K562 (cell line): ENCODE results near the gene MLST8. TPM values are rescaled to one million over a fixed set of nuclear protein-coding genes. Genes with fewer than 3 reads are reported as not detected.

Experiments
- ATAC-seq: fragments of 200-7000 bp; cut with Tn5 transposase; 3 replicates; pipeline ENCODE4 v1.9.1; 2020; ENCODE audit warnings: moderate library complexity
- BruUV-seq: library from RNA; stranded (reverse); fragments of 400-500 nt; replicated peaks from 2 replicates; lab custom pipeline; 2021; lab: Mats Ljungman, UMichigan
- CTCF ChIA-PET: fragments of 300-600 bp; formaldehyde crosslinking; extraction: SDS; loops from one replicate; lab custom pipeline; 2021; ENCODE audit warnings: low intra/inter-chr PET ratio; lab: Yijun Ruan, JAX
- POLR2A ChIA-PET: fragments of 300-600, 350-650 bp; sonication (Branson Sonifier 250); formaldehyde crosslinking; extraction: SDS; loops from one replicate; lab custom pipeline; 2021; ENCODE audit warnings: antibody characterized with exemption, inconsistent platforms; lab: Yijun Ruan, JAX
- DNase-seq, 4 experiments: peaks; one replicate each; pipeline versions ENCODE4 v3.0.0 to v3.0.0-alpha.2; 2011 to 2018; ENCODE audit warnings: low spot score in 3 of 4, mixed read lengths in 3 of 4; ENCODE audit errors: extremely low read depth in 1 of 4
- FAIRE-seq: peaks from 2 replicates; lab custom pipeline; 2011; peaks lifted over from hg19 to GRCh38; lab: Jason Lieb, UNC
- H2AFZ ChIP-seq: 2 replicates; pipeline ENCODE4 v1.6.0; 2011; ENCODE audit warnings: low read depth, low read length, control low read depth, inconsistent platforms
- H3K27ac ChIP-seq: fragments of 200-600 bp; 3 replicates; pipeline ENCODE4 v1.8.0; 2011; ENCODE audit warnings: low read depth, mild to moderate bottlenecking, control low read depth, inconsistent platforms, low read length, moderate library complexity, mixed read lengths; ENCODE audit errors: extremely low read depth
- H3K27me3 ChIP-seq, 2 experiments: fragments of 300-600 bp in 1 of 2; 2 replicates in 1 of 2; 3 replicates in 1 of 2; pipeline versions ENCODE4 v1.6.0 to v1.8.0; 2011; ENCODE audit warnings: inconsistent platforms in 2 of 2, low read length in 2 of 2, mild to moderate bottlenecking in 1 of 2, mixed read lengths in 1 of 2, moderate library complexity in 1 of 2; ENCODE audit not compliant: control insufficient read depth in 2 of 2, insufficient read depth in 2 of 2
- H3K36me3 ChIP-seq: fragments of 300-600 bp; 3 replicates; pipeline ENCODE4 v1.8.0; 2011; ENCODE audit warnings: mild to moderate bottlenecking, low read length, inconsistent platforms; ENCODE audit not compliant: control insufficient read depth, insufficient read depth
- H3K4me1 ChIP-seq, 2 experiments: fragments of 200-600 bp in 1 of 2; replicated peaks in 1 of 2; 2 replicates in 1 of 2; 3 replicates in 1 of 2; pipeline versions ENCODE4 v1.5.1 to v1.8.0; 2011; ENCODE audit warnings: inconsistent platforms in 2 of 2, low read length in 2 of 2, mild to moderate bottlenecking in 1 of 2, mixed read lengths in 1 of 2, moderate library complexity in 1 of 2; ENCODE audit not compliant: control insufficient read depth in 2 of 2, insufficient read depth in 2 of 2
- H3K4me2 ChIP-seq: 2 replicates; pipeline ENCODE4 v1.6.1; 2011; ENCODE audit warnings: low read length, control low read depth, inconsistent platforms, mixed read lengths; ENCODE audit not compliant: insufficient read depth
- H3K4me3 ChIP-seq: fragments of 200-600 bp; sonication (generic), shearing (Covaris generic); 2 replicates; pipeline ENCODE4 v1.5.1; 2016; ENCODE audit warnings: control low read depth, inconsistent platforms
- H3K79me2 ChIP-seq: fragments of 200-600 bp; 3 replicates; pipeline ENCODE4 v1.8.0; 2011; ENCODE audit warnings: low read length, inconsistent platforms; ENCODE audit not compliant: control insufficient read depth, insufficient read depth
- H3K9ac ChIP-seq, 2 experiments: 2 replicates each; pipeline versions ENCODE4 v1.6.0 to v1.6.1; 2011; ENCODE audit warnings: low read depth in 2 of 2, low read length in 2 of 2, control low read depth in 1 of 2, inconsistent platforms in 1 of 2, mild to moderate bottlenecking in 1 of 2, mixed read lengths in 1 of 2; ENCODE audit not compliant: insufficient read depth in 1 of 2
- H3K9me1 ChIP-seq: one replicate; pipeline ENCODE4 v1.6.0; 2011; ENCODE audit warnings: inconsistent platforms, mild to moderate bottlenecking, low read length, moderate library complexity; ENCODE audit not compliant: control insufficient read depth, insufficient read depth
- H3K9me3 ChIP-seq: replicated peaks from 2 replicates; pipeline ENCODE4 v1.5.1; 2011; ENCODE audit warnings: low read depth, low read length, inconsistent platforms; ENCODE audit not compliant: control insufficient read depth, insufficient read depth
- H4K20me1 ChIP-seq: replicated peaks from 2 replicates; pipeline ENCODE4 v1.6.1; 2011; ENCODE audit warnings: low read length, inconsistent platforms, mixed read lengths; ENCODE audit not compliant: control insufficient read depth, insufficient read depth
- DNMT1 ChIP-seq: fragments of 450-650 bp; IDR thresholded peaks from 2 replicates; pipeline ENCODE4 v1.6.1; 2016; ENCODE audit warnings: antibody characterized with exemption, mild to moderate bottlenecking
- E2F8 ChIP-seq: fragments of 450-650 bp; IDR thresholded peaks from 2 replicates; pipeline ENCODE4 v1.7.1; 2018; ENCODE audit warnings: mild to moderate bottlenecking, low read depth; ENCODE audit not compliant: partially characterized antibody
- FOXA1 ChIP-seq: fragments of 450-650 bp; IDR thresholded peaks from 2 replicates; pipeline ENCODE4 v1.6.1; 2016; ENCODE audit warnings: mild to moderate bottlenecking, borderline replicate concordance
- NFRKB ChIP-seq: fragments of 450-650 bp; IDR thresholded peaks from 2 replicates; pipeline ENCODE4 v1.6.1; 2016; ENCODE audit warnings: low read depth
- NR0B1 ChIP-seq: fragments of 450-650 bp; IDR thresholded peaks from one replicate; pipeline ENCODE4 v1.6.1; 2018; ENCODE audit warnings: mild to moderate bottlenecking, moderate library complexity; ENCODE audit not compliant: partially characterized antibody
- PHF20 ChIP-seq: fragments of 450-650 bp; IDR thresholded peaks from 2 replicates; pipeline ENCODE4 v1.6.1; 2018; ENCODE audit not compliant: partially characterized antibody
- ZBTB17 ChIP-seq: fragments of 450-650 bp; formaldehyde crosslinking; IDR thresholded peaks from 2 replicates; pipeline ENCODE4 v1.4.0; 2020; ENCODE audit warnings: mild to moderate bottlenecking
- ZFX ChIP-seq: sonication (generic); formaldehyde crosslinking; IDR thresholded peaks from 2 replicates; pipeline ENCODE4 v1.8.0; 2022; ENCODE audit warnings: mild to moderate bottlenecking, missing genetic modification reagents, moderate library complexity
- ZKSCAN3 ChIP-seq: fragments of 250-450 bp; sonication (Bioruptor Pico); IDR thresholded peaks from 2 replicates; pipeline ENCODE4 v1.4.0; 2020
- ZNF668 ChIP-seq: fragments of 250-450 bp; sonication (Bioruptor Pico); IDR thresholded peaks from 2 replicates; pipeline ENCODE4 v1.8.0; 2022; ENCODE audit warnings: mild to moderate bottlenecking, inconsistent platforms
- WGBS: fragments of 100-300 bp; shearing (Covaris generic); methylation state at CpG from one replicate; pipeline ENCODE4 v1.1.6; 2016; ENCODE audit warnings: low coverage, mixed read lengths; ENCODE audit not compliant: insufficient coverage; ENCODE audit errors: missing lambda C conversion rate; 5-methylcytosine and 5-hydroxymethylcytosine counted together
- in situ Hi-C: fragments of 300-500 bp; cut with MboI; formaldehyde crosslinking; loops from 4 replicates; pipeline ENCODE4 v1.15.0; 2018; ENCODE audit warnings: inconsistent platforms, mixed read lengths
- intact Hi-C: fragments of 100-400 bp; cut with micrococcal nuclease; formaldehyde crosslinking; loops from 2 replicates; pipeline ENCODE4 v1.14.2; 2022
- polyA plus RNA-seq, 8 experiments: library from polyadenylated mRNA; depleted of rRNA in 4 of 8; stranded (reverse) in 5 of 8; unstranded in 3 of 8; fragments of >200 nt; fragmentation: Nextera tagmentation in 2 of 8; fragmentation: Illumina TruSeq in 1 of 8; extraction: Ambion mirVana in 2 of 8; extraction: Trizol in 1 of 8; gene quantifications; 2 replicates each; pipeline versions ENCODE4 v1.2.1 to v1.2.3, GENCODE V29; 2011 to 2014; ENCODE audit warnings: inconsistent platforms in 1 of 8, missing spikeins in 1 of 8
- total RNA-seq, 7 experiments: library from RNA; depleted of rRNA in 6 of 7; stranded (reverse); fragments of >200 nt in 6 of 7; fragmentation: Illumina TruSeq in 2 of 7; extraction: Trizol in 2 of 7; gene quantifications; 2 replicates each; pipeline versions ENCODE4 v1.2.1 to v1.2.3, GENCODE V29; 2011 to 2021; ENCODE audit warnings: low replicate concordance in 1 of 7
- TF ChIP-seq, protein P1 (sequence below): fragments of 250-450 bp; sonication (Bioruptor Pico); IDR thresholded peaks from 2 replicates; pipeline ENCODE4 v1.8.0; 2022; ENCODE audit warnings: moderate library complexity, mild to moderate bottlenecking, inconsistent platforms

Gene MLST8
- total and polyA plus RNA-seq, 9 of the 15 experiments (the other 6 are each of a cell fraction or from before 2014, with no cell fraction given) = 1.5 to 116 (median 43.3) TPM

DNA sequence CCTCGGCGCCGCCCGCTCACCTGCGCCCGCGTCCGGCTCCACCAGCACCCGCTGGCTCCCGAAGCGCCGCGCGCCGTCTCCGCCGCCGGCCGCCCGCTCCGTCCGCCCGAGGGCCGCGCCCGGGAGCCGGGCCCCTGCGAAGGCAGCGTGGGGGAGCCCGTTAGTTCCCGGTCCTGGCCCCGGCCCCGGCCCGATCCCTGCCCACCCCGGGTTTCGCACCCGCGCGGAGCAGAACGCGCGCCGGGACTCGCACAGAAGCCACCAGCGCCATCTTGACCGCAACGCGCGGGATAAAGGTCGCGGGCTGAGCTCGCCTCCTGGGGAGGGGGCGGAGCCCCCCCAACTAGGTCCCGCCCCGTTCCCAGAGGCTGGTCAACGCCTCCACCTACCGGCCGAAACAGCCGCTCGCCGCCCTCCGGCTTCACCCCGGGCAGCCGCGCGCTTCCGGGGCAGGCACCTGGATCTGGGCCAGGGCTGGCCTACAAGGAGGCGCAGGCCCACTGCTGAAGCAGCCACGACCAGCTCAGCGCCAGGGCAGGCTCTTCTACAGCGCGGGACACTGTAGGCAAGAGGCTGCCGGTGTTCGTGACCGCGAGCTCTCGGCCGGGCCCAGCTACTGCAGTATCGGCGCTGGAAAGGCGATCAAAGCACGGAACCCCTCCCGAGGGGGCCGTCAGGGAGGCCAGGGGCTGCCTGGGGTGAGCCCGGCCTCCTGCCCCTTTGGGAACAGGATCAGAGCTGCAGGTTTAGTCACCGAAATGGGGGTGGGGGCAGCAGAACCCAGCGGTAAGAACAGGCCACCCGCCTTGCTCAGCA is 46.2 kb downstream of the MLST8 start, which contains the start of gene ECI1:
ECI1 (minus strand) TSS at position 292 of the 816 bp plus-strand sequence; CDS start at position 271, 21 bp downstream.
- Histone ChIP-seq H3K4me1 (peaks cover 8 to 26% of the 10 kb centered on the region in 2 experiments), H3K9me3 (no peaks in the 10 kb centered on the region), H3K27me3 (no peaks in the 10 kb centered on the region), H3K79me2 (peaks cover 49% of the 10 kb centered on the region), H3K4me2 (peak within 1 kb of the TSS; percentile 83), H3K4me3 (peak within 1 kb of the TSS; percentile 94), H4K20me1 (0 out of 2 replicates have a peak, but pooled peaks cover 3% of the 10 kb centered on the region), H2AFZ (peak within 1 kb of the TSS; percentile 70), H3K27ac (peak within 1 kb of the TSS; percentile 97), H3K9me1 (no peaks in the 10 kb centered on the region), H3K9ac (peak within 1 kb of the TSS; percentile 92 to 99), H3K36me3 (peaks cover 72% of the 10 kb centered on the region; the same call in 2 of the 3 replicates)
- under 1% methylated on average over 57 of the region's 88 CpGs for WGBS
- ATAC-seq = peak; percentile 93
- POLR2A ChIA-PET = interaction anchor here (0.6 to 3.7 kb wide), 23 partner anchors 11 to 474 kb away, joined by 3 to 40 read pairs (median 4); partner anchors contain the start of genes PGP, RNPS1 and TRAF7
- in situ Hi-C loops = no loop called here
- no TSS peak for BruUV-seq
- CTCF ChIA-PET = interaction anchor here (2.4 kb wide), 1 partner anchor 57 kb away, joined by 18 read pairs; no protein-coding TSS in a partner anchor
- FAIRE-seq = peak; percentile 94
- intact Hi-C loops = loop anchor here (1.0 to 5.0 kb wide), 4 partner anchors 17 to 97 kb away; partner anchors contain the start of genes CASKIN1, E4F1, RNPS1 and TRAF7
- peak; percentile 97 to 99 (median 97) for DNase-seq
- no peak for TF ChIP-seq DNMT1
- peak; percentile 56 for TF ChIP-seq E2F8
- peak; percentile 77; the same call in 1 of the 2 replicates for TF ChIP-seq NFRKB
- no peak for TF ChIP-seq ZNF668 (CRISPR knock-in tag)
- TF ChIP-seq PHF20 = peak; percentile 55
- TF ChIP-seq FOXA1 = no peak
- TF ChIP-seq, protein P1, sequence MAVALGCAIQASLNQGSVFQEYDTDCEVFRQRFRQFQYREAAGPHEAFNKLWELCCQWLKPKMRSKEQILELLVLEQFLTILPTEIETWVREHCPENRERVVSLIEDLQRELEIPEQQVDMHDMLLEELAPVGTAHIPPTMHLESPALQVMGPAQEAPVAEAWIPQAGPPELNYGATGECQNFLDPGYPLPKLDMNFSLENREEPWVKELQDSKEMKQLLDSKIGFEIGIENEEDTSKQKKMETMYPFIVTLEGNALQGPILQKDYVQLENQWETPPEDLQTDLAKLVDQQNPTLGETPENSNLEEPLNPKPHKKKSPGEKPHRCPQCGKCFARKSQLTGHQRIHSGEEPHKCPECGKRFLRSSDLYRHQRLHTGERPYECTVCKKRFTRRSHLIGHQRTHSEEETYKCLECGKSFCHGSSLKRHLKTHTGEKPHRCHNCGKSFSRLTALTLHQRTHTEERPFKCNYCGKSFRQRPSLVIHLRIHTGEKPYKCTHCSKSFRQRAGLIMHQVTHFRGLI (CRISPR knock-in tag) = no peak
- TF ChIP-seq ZBTB17 (CRISPR knock-in tag) = peak; percentile 25; the same call in 1 of the 2 replicates
- TF ChIP-seq ZKSCAN3 (CRISPR knock-in tag) = no peak
- no peak for TF ChIP-seq NR0B1
- TF ChIP-seq ZFX (CRISPR knock-in tag) = peak; percentile 99
